Measurements from ENCODE around the gene ZNF436. TPM values are rescaled to one million over a fixed set of nuclear protein-coding genes. Genes with fewer than 3 reads are reported as not detected.

The ZNF436 gene
- polyA plus RNA-seq, 1 donor (not counting 4 experiments of a cell fraction or from before 2014, with no cell fraction given), result 12.6 TPM

- no peak overlapping the region for H3K4me3 ChIP-seq (ENCODE audit: control insufficient read depth in 2 of 3, extremely low read depth in 1 of 3, insufficient read depth in 2 of 3, low read depth in 1 of 3, low read length in 3 of 3)
- H3K27me3 ChIP-seq (ENCODE audit: control insufficient read depth, extremely low read depth, insufficient read depth, low read length), result no peaks in the 10 kb centered on the region
- H3K9me3 ChIP-seq (ENCODE audit: control insufficient read depth, low read depth, low read length), result no peaks in the 10 kb centered on the region
- no peak for DNase-seq (ENCODE audit: low read depth, low spot score)
- H3K4me1 ChIP-seq (ENCODE audit: control insufficient read depth, extremely low read depth, insufficient read depth, low read length), result no peaks in the 10 kb centered on the region
- TF ChIP-seq, protein P1, sequence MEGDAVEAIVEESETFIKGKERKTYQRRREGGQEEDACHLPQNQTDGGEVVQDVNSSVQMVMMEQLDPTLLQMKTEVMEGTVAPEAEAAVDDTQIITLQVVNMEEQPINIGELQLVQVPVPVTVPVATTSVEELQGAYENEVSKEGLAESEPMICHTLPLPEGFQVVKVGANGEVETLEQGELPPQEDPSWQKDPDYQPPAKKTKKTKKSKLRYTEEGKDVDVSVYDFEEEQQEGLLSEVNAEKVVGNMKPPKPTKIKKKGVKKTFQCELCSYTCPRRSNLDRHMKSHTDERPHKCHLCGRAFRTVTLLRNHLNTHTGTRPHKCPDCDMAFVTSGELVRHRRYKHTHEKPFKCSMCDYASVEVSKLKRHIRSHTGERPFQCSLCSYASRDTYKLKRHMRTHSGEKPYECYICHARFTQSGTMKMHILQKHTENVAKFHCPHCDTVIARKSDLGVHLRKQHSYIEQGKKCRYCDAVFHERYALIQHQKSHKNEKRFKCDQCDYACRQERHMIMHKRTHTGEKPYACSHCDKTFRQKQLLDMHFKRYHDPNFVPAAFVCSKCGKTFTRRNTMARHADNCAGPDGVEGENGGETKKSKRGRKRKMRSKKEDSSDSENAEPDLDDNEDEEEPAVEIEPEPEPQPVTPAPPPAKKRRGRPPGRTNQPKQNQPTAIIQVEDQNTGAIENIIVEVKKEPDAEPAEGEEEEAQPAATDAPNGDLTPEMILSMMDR (optimal IDR thresholded peaks at IDR 0.05 in 1 of 3, IDR thresholded peaks at IDR 0.05 in 1 of 3, conservative IDR thresholded peaks at IDR 0.05 in 1 of 3; ENCODE audit: extremely low read depth in 1 of 3, insufficient read depth in 2 of 3, low read length in 3 of 3), result no peak
- no peak for TF ChIP-seq EZH2 (IDR thresholded peaks at IDR 0.05; ENCODE audit: low read length)
- no peak overlapping the region for H3K9ac ChIP-seq (ENCODE audit: control insufficient read depth, extremely low read depth, insufficient read depth, low read length)
- no peak for FAIRE-seq
- no peaks in the 10 kb centered on the region for H3K79me2 ChIP-seq (ENCODE audit: control insufficient read depth, insufficient read depth, low read length)
- no peak overlapping the region for H2AFZ ChIP-seq (ENCODE audit: control insufficient read depth, low read length)
- no peak overlapping the region for H3K27ac ChIP-seq (ENCODE audit: control insufficient read depth, insufficient read depth, low read length)
- dilution Hi-C loops (cut with MboI; ENCODE audit: extremely low pct_ligation_motif_present, low sequenced_read_pairs), result no loop called here
- H3K36me3 ChIP-seq (ENCODE audit: control insufficient read depth in 2 of 2, extremely low read depth in 1 of 2, insufficient read depth in 2 of 2, low read length in 2 of 2), result no peaks in the 10 kb centered on the region
- no peaks in the 10 kb centered on the region for H4K20me1 ChIP-seq (ENCODE audit: control insufficient read depth, extremely low read depth, insufficient read depth, low read length)
- H3K4me2 ChIP-seq (ENCODE audit: control insufficient read depth, extremely low read depth, insufficient read depth, low read depth, low read length), result no peak overlapping the region
- no peaks in the 10 kb centered on the region for H3K9me1 ChIP-seq (ENCODE audit: control insufficient read depth, extremely low read depth, insufficient read depth, low read length)
Observed at GRCh38 chr1:23354245-23354644, 15.4 kb downstream of the ZNF436 start.

- DNase-seq (ENCODE audit: low read depth, low spot score) (no peak), FAIRE-seq (no peak)
- no peaks in the 10 kb centered on the region for H3K36me3 ChIP-seq (ENCODE audit: control insufficient read depth in 2 of 2, extremely low read depth in 1 of 2, insufficient read depth in 2 of 2, low read length in 2 of 2)
- no peaks in the 10 kb centered on the region for H3K9me1 ChIP-seq (ENCODE audit: control insufficient read depth, extremely low read depth, insufficient read depth, low read length)
- H2AFZ ChIP-seq (ENCODE audit: control insufficient read depth, low read length), result no peak overlapping the region
- H3K4me2 ChIP-seq (ENCODE audit: control insufficient read depth, extremely low read depth, insufficient read depth, low read depth, low read length), result no peak overlapping the region
- TF ChIP-seq, protein P1 (optimal IDR thresholded peaks at IDR 0.05 in 1 of 3, IDR thresholded peaks at IDR 0.05 in 1 of 3, conservative IDR thresholded peaks at IDR 0.05 in 1 of 3; ENCODE audit: extremely low read depth in 1 of 3, insufficient read depth in 2 of 3, low read length in 3 of 3), result no peak
- TF ChIP-seq EZH2 (IDR thresholded peaks at IDR 0.05; ENCODE audit: low read length), result no peak
- no peaks in the 10 kb centered on the region for H3K79me2 ChIP-seq (ENCODE audit: control insufficient read depth, insufficient read depth, low read length)
- H3K9ac ChIP-seq (ENCODE audit: control insufficient read depth, extremely low read depth, insufficient read depth, low read length), result no peak overlapping the region
- no peaks in the 10 kb centered on the region for H3K27me3 ChIP-seq (ENCODE audit: control insufficient read depth, extremely low read depth, insufficient read depth, low read length)
- H3K27ac ChIP-seq (ENCODE audit: control insufficient read depth, insufficient read depth, low read length), result no peak overlapping the region
- no peak overlapping the region for H3K4me3 ChIP-seq (ENCODE audit: control insufficient read depth in 2 of 3, extremely low read depth in 1 of 3, insufficient read depth in 2 of 3, low read depth in 1 of 3, low read length in 3 of 3)
- H3K4me1 ChIP-seq (ENCODE audit: control insufficient read depth, extremely low read depth, insufficient read depth, low read length), result no peaks in the 10 kb centered on the region
- no peaks in the 10 kb centered on the region for H3K9me3 ChIP-seq (ENCODE audit: control insufficient read depth, low read depth, low read length)
- no peaks in the 10 kb centered on the region for H4K20me1 ChIP-seq (ENCODE audit: control insufficient read depth, extremely low read depth, insufficient read depth, low read length)
- dilution Hi-C loops (cut with MboI; ENCODE audit: extremely low pct_ligation_motif_present, low sequenced_read_pairs), result no loop called here
Observed at GRCh38 chr1:23352096-23352695, 17.4 kb downstream of the ZNF436 start.
